HG02610 (cell line): ENCODE measurements around the gene VSIG4.

Experiments
- ATAC-seq: cut with Tn5 transposase; IDR thresholded peaks from one replicate; pipeline ENCODE4 v1.9.1; 2021; ENCODE audit warnings: mild to moderate bottlenecking, moderate library complexity; ENCODE audit not compliant: unreplicated experiment

VSIG4 gene

DNA sequence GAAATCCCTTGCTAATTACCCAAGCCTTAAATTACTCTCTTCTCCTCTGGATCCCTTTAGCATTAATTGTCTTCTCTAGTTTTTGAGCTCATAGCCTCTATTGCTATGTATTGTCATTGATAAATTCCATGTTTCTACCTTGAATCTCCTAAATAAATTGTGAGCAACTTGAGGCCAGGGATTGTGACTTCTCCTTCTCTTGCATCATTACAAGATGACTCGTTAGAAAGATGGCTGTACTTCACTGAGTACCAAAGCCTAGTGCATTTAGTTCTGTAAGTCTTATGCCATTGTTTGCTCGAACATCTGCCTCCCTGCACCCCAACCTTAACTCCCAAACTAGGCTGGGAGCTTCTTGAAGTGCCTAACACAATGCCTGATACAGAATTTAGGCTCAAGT lies 15.3 kb downstream of the VSIG4 start:
- ATAC-seq, result no peak

DNA sequence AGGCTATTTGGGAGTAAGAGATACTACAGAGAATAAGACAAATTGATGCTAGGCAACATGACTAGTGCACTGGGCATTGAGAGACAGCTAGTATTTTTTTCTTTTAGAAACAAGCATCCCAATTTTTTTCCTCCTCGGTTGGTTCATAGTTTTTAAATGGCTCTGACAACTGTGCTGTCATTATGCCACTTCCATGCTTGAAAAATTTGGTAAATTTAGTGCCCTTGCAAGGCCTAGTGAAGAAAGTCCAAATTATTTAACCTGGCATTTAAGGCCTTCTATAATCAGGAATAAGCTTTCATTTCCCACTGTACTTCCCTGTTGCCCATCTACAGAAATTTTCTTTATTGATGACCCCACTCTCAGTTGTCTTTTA lies 15.8 kb downstream of the VSIG4 start:
- no peak for ATAC-seq

DNA sequence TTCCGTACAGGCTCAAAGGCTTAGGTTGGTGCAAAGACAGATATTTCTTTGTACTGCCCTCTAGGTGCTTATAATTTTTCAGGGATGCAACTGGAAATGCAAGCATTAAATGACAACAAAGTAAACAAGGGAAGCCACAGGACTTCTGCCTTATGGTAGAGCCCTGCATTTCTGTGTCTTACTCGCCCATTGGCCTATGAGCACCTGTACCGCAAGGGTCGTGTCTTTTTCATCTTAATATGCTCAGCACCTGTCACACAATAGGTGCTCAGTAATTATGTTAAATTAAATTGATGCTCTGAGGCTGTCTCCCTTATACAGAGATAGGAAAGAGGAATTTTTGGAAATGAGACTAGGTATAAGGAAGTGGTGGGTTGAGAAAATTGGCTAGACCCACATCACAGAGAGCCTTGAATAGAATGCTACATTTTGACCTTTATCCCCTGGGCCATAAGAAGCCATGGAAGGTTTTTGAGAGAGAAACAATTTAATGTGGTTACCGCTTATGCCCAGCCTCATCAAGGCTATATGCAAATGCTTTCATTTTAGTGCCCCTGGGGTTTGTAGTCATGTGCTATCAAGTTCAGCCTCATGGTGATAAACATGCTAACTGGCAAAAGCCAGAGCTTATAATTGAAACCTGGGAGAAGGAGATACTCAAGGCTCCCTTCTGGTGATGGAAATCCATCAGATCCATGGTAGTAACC lies 16.3 kb downstream of the VSIG4 start:
- no peak for ATAC-seq

DNA sequence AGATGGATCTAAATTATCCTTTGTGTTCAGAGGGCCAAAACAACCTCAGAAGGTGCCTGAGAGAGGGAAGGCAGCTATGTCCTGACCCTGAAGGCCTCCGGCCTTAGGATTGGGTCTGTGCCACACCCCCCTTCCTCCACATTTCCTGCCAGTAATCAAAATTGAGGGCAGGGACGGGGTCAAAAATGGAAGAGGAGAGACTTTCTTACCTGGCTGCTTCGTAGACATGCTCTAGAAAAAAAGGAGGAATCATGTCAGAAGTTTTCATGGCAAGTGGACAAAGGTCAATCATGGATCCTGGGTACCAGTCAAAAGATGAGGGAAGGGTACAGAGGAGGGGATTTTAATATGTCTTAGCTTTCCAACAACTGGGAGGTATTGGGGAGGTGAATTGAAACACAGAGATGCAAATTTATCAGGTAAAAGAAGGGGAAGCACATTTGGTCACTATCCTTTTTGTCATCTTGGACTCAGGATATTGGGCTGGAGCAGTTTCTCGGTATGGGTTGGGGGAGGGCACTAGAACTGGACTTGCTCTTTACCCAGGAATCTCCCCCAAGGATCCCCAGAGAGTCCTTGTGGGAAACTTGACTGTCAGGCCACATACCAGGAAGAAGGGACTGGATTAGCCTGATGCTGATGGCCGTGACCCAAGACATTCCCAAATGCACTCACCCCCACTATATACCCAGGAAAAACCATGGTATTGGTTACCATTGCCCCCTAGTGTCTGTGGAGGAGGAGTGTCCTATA lies 17.1 kb downstream of the VSIG4 start:
- ATAC-seq, result no peak

DNA sequence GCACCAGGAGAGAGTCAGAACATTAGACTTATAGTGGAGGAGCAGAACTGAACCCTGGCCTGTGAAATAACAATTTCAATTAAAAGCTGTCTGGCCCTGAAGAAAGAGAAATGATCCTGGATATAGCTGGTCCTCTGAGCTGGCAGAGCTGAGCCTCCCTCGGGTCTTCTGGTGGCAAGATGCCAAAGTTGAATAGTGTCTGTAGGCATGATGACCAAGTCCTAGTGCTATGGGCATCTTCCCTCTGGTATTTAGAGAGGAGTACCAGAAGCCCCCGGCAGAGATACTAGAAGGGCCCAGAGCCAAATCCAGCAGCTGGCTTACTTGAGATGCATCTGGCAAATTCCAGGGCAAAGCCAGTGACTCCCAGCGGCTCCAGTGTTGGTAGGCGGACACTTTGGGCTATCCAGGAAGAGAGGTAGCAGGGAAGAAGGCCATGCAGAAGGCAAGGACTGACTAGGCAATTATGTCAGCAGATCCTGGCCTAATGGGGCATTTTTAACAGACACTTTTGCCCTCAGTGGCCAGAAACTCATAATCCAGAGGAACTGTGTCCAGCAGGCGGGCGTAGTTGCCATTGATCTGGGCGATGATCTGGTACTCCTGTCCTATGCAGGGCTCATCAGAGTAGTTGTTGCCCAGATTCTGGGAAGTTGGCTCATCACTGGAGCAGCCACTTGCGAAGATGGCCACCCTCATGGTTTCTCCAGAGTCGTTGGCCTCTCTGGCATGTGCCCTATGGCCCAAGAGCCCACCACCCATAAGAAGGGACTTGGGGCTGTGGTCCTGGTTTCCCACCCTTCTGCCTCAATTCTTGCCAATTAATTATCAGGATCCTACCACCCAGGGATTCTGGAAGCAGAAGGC lies 17.9 kb downstream of the VSIG4 start:
- no peak for ATAC-seq

DNA sequence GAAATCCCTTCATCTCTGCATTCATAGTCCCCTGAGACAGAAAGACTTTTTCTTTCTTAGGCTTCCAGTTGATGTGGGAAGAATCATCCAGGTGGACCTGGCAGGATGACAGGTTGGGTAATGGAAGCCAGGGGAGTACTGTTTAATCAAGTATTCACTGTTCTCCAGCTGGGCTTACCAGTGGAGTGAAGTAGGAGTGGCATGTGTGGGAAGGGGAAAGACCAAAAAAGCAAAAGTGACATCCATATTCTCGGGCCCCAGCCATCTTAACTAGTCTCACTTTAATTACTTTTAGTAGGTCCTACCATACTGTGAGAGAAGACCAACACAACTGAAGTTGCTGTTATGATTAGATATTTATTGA lies 18.5 kb downstream of the VSIG4 start:
- no peak for ATAC-seq

DNA sequence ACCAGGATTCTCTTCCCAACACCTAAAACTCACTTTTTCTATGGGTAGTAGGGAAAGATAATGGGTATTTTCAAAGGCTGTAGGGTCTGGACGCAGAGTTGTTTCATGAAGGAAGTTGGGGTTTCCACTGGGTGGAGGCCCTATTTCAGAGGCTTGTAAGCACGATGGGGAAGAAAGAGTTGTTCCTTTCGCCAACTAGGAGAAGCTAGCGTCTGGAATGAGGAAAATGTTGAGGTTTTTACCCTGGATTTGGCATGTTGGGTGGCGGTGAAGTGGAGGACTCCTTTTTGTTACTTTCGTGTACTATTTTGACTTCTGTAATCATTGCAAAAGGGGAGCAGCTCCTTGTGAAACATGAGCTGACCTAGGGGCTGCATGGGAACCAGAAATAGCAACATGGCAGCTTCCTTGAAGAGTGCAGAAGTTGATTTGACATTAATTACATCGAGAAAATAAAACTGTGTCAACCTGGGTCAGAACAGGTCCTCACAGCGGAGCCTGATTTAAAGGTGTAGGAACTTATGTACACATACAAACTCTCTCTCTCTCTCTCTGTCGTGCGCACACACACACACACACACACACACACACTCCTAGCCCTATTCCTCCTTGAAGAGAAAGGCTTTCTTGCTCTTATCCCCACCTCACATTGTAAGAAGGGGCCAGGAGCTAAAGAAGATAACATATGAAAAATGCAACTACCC lies 19.1 kb downstream of the VSIG4 start:
- no peak for ATAC-seq

DNA sequence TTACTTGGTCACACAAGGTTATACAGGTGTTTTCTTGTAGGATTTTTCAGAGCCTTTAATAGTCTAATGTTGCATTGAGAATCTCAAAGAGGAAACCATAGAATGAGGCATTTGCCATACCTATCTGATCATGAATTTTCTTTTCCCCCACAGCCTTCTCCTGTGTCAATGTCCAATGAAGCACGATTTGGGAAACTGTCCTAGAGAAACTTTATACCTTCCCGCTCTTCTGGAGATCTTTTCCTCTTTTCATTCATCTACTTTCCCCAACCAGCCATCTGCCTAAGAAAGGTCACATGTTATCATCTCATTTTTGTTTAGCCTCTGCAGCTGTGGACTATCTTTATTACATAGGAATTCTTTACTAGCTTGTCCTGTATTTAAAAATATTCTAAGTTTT lies 19.9 kb downstream of the VSIG4 start:
- no peak for ATAC-seq

DNA sequence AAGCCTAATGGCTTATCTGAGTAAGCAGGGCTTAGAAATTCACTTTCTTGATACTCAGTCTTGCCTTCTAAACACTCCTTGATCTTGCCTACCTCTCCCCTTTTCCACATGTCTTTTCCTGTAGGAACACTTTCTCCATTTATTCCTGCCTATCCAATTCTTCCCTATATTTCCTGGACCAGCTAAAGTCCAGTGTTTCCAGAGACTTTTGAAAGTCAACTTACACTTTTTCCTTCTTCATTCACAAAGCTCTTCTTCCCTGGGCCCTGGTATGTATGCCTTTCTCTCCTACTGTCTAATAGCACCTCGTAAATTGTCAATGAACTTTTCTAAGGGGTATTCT lies 20.6 kb downstream of the VSIG4 start:
- ATAC-seq, result no peak

DNA sequence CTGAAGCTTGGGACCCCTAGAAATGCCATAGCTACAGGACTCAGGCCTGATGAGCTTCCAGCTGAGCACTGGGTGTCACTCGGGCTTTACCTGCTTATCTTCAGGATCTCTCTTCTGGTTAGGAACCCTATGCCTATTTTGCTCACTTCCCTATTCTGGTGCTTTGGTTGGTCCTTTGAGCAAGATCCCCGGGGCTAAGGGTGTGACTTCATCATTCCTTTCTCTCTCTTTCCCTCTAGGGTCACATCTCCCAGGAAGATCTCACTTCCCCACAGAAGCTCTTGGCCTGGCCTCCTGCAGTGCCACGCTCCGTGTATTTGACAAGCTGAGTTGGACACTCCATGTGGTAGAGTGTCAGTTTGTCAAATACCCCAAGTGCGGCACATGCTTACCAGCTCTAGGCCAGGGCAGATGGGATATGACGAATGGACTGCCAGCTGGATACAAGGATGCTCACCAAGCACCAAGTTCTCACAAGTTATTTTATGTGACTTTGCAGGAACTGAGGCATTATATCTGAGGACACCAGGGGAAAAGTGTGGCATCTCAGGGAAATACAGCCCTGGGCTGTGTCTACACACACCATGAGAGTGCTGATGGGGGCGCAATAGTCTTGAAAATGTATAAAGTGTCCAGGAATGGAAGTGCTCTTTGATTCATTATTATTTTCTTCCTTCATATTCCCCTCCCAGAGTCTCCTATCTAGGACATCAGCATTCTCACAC lies 21.1 kb downstream of the VSIG4 start:
- peak; percentile 25 for ATAC-seq

DNA sequence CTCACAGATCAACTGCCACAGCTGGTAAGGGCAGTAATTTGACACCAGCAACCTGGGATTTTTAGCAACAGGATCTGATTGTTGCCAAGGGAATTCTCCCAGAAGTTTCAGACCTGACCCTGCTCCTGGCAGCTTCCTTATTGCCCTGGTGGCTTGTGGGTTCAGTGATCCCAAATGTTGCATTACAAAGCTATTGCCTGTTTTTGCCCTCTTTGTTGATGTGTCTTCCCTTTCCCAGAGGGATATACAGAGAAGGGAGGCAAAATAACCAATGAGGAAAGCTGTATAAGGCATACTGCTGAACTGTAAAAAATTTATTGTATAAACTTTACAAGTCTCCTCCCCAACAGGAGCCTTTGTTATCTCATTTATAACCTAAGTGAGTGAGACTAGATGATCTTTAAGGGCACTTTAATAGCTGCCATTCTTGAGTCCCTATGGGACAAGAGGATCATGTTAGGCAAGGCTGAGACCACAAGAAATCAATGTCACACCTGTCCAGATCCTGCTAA lies 22.2 kb downstream of the VSIG4 start:
- no peak for ATAC-seq

DNA sequence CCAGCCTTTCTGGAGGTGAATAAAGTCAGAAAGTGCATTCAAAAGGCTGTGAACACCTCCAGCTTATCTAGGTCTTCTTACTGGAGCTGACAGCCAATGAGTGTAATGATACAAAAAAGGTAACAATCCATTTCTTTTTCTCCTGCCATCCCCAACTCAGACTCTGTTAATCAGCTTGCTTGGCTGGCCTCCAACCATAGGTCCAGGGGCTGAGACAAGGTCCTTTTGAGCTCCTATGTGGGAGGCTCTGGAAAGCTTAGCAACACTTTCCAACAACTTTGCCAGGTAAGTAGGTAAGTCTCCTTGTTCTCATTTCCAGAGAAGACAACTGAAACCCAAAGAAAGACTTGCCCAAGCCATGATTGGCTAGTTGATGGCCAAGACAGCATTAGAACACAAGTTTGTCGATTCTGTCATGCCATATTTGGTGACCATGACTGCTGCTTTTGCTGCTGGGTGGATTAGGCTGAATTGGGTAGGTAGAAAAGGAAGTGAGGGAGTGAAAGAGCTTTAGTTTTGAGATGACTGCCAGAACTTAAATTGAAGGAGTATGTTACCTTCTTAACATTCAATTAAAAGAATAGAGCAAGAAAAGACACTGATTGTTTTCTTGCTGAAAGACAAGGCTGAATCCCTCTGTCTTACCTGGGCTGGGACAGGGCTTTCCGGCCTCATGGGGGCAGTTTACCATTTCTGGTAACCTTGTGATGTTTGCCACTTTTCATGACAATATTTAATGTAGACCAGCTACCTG lies 22.8 kb downstream of the VSIG4 start:
- ATAC-seq, result peak; percentile 30

DNA sequence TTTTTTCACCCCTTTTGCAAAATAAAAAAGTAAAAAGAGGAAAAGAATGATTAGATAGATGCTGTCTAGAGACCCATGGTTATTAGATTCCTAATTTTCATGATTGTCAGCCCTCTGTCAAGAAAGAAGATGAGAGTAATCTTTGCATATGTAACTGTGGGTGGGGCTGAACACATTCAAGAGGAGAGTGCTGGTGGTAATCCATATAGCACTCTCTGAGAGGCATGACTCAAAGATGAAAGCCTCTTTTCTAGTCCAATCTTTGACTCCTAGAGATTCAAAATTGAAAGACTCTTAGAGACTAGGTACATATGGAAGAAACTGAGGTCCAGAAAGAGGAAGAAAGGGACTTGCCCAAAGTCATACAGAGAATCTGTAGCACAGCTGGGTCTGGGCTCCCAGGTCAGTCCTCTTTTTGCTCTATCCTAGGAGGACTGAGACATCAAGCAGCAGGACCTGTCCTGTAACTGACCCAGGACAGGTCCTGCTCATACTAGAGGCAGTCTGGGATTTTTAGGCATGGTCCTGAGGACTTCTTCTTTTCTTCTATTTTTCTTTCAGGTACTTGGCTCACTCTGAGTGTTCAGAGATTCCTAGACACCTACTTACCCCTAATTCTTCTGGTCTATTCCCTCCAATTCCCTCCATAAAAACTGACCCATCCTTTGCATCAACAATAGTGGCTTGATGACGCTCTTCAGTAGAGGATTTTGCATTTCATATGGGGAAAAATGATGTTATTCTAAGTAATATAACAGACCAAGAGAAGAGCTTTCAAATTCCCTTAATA lies 23.8 kb downstream of the VSIG4 start:
- ATAC-seq, result peak; percentile 52

DNA sequence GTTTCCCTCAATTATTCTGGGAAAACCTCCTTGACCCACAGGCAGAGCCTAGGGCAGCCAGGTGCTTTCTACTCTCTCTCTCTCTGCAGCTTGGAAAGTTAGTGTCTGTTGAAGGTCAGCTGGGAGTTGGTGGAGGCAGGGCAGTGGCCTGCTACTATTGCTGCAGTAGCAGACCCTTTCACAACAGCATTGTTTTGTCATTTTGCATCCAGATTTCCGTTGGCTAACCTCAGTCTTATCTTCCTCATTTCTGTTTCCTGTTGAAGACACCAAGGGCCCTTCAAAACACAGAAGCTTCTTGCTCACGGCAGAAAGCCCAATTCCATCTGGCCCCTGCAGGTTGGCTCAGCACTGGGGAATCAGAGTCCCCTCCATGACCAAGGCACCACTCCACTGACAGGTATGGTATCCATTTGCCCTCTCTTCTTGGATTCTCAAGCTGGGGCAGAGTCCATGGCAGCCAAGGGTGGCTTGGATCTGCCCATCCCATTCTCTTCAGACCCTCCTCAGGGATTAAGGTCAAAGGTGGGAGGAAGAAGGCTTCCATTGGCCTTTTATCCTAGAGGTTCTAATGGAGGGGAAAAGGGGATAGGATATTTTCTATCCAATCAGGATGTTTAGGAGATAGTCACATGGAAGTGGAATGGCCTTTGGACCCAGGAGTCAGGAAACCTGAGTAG lies 24.6 kb downstream of the VSIG4 start:
- peak; percentile 21 for ATAC-seq

DNA sequence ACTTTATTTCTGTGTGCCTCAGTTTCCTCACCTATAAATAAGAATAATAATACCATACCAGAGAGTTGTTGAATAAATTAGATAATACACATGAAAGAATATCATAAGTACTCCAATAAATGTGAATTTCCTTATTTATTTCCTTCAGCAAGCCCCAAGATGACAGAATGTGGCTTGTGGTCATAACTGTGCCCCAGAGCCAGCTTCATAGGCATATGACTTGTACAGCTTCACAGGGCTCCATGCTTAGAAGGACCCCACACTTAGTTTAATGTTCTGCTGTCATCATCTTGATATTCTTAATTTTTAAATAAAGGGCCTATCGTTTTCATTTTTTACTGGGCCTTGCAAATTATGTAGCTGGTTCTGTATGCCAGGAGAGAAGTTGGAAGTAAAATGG lies 25.3 kb downstream of the VSIG4 start:
- ATAC-seq, result no peak

DNA sequence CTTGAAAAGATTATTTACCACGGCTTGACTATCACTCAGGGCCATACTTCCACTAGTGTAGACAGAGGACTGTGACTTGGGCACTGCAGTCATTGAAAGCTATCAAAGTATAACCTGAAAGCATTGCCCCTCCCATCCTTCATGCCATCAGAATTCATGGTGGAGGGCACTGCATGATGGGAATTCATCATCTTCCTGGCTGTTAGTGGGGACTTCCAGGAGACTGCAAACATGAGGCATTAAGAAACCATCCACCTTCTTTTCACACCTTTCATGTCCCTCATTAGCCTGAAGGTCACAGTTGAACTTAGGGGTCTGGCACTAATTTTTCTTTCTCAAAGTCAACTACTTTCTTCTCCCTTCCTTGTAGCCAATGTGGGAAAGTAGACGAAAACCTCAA lies 25.8 kb downstream of the VSIG4 start:
- no peak for ATAC-seq

DNA sequence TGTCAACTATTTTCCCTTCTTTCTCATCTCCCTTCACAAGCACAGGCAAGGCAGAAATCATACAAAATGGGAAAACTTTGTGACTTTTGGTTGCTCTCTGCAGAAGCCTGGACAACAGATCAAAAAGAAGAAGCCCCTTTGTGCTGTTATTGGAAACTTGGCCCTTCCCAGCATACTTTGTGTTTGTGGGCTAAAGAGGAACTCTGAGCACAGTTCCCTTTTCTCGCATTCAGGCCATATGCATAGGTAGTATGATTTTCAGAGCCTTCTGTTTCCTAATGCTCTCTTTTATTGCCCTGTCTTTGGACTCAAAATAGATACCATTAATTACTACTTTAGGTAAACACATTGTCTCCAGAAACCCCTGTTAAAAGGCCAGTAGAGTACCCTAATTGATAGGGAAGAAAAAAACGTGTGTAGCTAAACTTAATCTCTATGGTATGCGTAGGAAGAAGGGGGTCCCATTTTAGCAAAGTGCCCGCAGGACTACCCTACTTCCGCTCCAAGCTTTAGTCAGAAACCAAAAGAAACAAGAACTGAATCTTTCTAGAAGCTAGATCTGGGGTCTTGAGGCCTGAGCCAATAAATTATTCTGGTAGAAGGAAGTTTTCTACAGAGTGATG lies 26.6 kb downstream of the VSIG4 start:
- no peak for ATAC-seq

DNA sequence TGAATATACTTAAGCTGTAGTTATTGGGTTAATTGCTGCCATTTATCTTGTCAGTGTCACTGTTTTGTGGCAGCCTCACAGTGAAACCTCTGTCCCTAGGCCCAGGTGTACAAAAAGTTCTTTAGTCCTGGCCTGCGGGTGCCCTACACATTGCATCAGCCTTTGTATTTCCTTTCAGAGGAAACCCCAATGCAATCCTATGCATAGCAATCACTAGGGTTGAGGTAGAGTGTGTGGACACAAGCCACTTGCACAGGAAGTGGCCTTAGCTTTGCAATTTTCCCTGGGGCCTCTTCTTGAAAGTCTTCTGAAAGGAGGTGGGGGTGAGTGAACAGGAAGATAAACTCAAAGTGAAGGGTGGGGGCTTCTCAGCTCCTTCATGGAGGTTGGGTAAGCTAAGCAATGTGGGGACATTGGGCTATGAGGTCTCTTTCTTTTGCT lies 27.8 kb downstream of the VSIG4 start:
- ATAC-seq, result peak; percentile 35
